ENCODE data around the gene TUB.

GRCh38 chr11:8090756-8091155 is 9.7 kb downstream of the TUB start:
- peak; percentile 37 to 56 (median 50) for TF ChIP-seq CTCF (IDR thresholded peaks at IDR 0.05)
- TF ChIP-seq POLR2A (IDR thresholded peaks at IDR 0.05) = no peak
